Cardiac septum (tissue), 1 donor: Measurements from ENCODE around the gene PLXND1. TPM values are rescaled to one million over a fixed set of nuclear protein-coding genes. Genes with fewer than 3 reads are reported as not detected.

ENCODE experiments used
- DNase-seq: peaks from one replicate; pipeline ENCODE4 v3.0.0-alpha.2; 2020; ENCODE audit warnings: low spot score
- intact Hi-C: fragments of 100-400 bp; cut with DNase I; formaldehyde crosslinking; loops from one replicate; pipeline ENCODE4 v1.14.0; 2022
- total RNA-seq: library from RNA; stranded (reverse); fragmentation: NEBNext Ultra II Directional; extraction: Animal tissue kit (Norgen Biotek cat#: 25700); gene quantifications from one replicate; pipeline ENCODE4 v1.2.1, GENCODE V29; 2021
- donor health status: DM: no; HTN: no; CAD: no.

PLXND1 gene
- total RNA-seq, 1 donor from 2014 or later, result 54.8 TPM

GRCh38 chr3:129543156-129543790, 63.2 kb downstream of the PLXND1 start, which contains the start of gene H1-8:
H1-8 (plus strand) TSS chr3:129543175; CDS start chr3:129543219, 44 bp downstream.
- intact Hi-C loops, result no loop called here
- no peak for DNase-seq

DNA sequence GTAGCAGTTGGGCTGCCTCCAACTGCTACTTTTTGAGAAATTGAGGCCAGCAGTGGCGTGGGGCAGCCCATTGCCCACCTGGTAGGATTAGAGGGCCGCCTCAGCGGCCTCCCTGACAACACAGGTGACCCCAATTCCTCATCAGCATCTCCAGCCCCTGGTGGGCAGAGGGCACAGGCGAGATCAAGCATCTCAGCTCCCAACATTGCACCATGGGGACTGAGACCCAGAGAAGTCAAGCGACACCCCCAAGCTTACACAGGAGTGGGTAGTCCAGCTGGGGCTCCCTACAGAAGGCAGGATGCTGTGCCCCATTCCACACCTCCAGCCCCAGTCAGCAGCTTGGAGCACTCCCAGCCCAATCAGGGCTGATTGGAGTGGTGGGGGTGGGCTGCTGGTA, 63.7 kb downstream of the PLXND1 start:
- no peak for DNase-seq
- intact Hi-C loops, result no loop called here

- DNase-seq, result no peak
- intact Hi-C loops, result no loop called here
Measured at GRCh38 chr3:129540776-129541516, 65.5 kb downstream of the PLXND1 start.

- intact Hi-C loops, result no loop called here
- no peak for DNase-seq
Measured at GRCh38 chr3:129539206-129539605, 67.3 kb downstream of the PLXND1 start.

DNA sequence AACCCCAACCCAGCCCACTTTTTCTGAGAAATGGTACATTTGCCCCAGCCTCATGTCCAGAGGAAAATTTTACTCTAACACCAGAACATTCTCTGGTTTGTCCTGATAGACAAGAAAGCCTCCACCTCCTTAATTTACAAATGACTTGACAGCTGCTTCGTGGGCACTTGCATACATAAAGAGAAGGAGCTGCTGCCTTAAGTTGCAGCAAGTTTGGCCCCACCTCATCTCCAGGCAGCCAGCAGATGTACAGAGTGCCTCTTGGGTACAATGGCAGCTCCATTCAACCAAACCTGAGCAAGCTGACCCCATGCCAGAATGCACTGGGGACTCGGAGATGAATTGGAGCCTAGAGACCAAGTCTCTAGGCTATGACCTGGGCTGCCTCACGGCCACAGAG, 69.7 kb downstream of the PLXND1 start:
- intact Hi-C loops, result no loop called here
- DNase-seq, result no peak

DNA sequence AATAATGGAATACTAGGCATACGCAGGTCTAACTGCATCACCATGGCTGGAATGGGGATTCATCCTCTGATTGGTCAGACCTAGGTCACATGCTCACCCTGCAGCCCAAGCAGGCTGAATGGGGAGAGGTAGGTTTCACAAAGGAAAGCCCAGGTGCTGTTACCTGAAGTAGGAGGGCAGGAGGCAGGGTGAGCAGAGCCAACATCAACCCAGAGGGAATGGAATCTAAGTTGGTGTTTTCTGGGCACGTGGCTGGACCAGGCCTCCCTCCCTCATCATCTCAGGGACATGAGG, 70.2 kb downstream of the PLXND1 start:
- intact Hi-C loops, result no loop called here
- DNase-seq, result no peak

GRCh38 chr3:129535075-129535474, 71.4 kb downstream of the PLXND1 start:
- intact Hi-C loops, result no loop called here
- no peak for DNase-seq

DNA sequence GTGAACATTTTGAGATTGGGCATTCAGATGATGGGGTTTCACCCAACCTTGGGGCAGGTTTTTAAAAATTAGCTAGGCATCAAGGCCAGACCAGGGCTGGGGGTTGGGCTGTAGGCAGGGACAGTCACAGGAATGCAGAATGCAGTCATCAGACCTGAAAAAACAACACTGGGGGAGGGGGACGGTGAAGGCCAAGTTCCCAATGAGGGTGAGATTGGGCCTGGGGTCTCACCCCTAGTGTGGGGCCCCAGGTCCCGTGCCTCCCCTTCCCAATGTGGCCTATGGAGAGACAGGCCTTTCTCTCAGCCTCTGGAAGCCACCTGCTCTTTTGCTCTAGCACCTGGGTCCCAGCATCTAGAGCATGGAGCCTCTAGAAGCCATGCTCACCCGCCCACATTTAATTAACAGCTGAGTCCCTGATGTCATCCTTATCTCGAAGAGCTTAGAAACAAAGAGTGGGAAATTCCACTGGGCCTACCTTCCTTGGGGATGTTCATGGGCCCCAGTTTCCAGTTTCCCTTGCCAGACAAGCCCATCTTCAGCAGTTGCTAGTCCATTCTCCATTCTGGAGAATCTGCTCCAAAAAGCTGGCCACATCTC, 71.9 kb downstream of the PLXND1 start:
- DNase-seq, result no peak
- intact Hi-C loops, result no loop called here

GRCh38 chr3:129533406-129533805, 73.1 kb downstream of the PLXND1 start:
- intact Hi-C loops, result no loop called here

DNA sequence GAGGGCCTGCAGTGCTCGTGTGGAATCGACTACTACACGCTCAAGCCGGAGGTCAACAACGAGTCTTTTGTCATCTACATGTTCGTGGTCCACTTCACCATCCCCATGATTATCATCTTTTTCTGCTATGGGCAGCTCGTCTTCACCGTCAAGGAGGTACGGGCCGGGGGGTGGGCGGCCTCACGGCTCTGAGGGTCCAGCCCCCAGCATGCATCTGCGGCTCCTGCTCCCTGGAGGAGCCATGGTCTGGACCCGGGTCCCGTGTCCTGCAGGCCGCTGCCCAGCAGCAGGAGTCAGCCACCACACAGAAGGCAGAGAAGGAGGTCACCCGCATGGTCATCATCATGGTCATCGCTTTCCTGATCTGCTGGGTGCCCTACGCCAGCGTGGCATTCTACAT, 74.2 kb downstream of the PLXND1 start:
- no peak for DNase-seq
- intact Hi-C loops, result no loop called here

More at GRCh38 chr3:129533406-129533805, 73.1 kb downstream of the PLXND1 start:
- DNase-seq, result no peak

GRCh38 chr3:129531699-129532098, 74.8 kb downstream of the PLXND1 start:
- DNase-seq, result no peak
- intact Hi-C loops, result no loop called here

GRCh38 chr3:129530821-129531220, 75.7 kb downstream of the PLXND1 start:
- no peak for DNase-seq

GRCh38 chr3:129530251-129530791, 76.2 kb downstream of the PLXND1 start:
- intact Hi-C loops, result no loop called here

More at GRCh38 chr3:129530821-129531220, 75.7 kb downstream of the PLXND1 start:
- intact Hi-C loops, result no loop called here

DNA sequence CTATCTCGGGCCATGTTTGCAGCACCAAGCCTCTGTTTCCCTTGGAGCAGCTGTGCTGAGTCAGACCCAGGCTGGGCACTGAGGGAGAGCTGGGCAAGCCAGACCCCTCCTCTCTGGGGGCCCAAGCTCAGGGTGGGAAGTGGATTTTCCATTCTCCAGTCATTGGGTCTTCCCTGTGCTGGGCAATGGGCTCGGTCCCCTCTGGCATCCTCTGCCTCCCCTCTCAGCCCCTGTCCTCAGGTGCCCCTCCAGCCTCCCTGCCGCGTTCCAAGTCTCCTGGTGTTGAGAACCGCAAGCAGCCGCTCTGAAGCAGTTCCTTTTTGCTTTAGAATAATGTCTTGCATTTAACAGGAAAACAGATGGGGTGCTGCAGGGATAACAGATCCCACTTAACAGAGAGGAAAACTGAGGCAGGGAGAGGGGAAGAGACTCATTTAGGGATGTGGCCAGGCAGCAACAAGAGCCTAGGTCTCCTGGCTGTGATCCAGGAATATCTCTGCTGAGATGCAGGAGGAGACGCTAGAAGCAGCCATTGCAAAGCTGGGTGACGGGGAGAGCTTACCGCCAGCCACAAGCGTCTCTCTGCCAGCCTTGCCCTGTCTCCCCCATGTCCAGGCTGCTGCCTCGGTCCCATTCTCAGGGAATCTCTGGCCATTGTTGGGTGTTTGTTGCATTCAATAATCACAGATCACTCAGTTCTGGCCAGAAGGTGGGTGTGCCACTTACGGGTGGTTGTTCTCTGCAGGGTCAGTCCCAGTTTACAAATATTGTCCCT, 76.9 kb downstream of the PLXND1 start:
- intact Hi-C loops, result no loop called here
- DNase-seq, result no peak

More at GRCh38 chr3:129530251-129530791, 76.2 kb downstream of the PLXND1 start:
- DNase-seq, result no peak

DNA sequence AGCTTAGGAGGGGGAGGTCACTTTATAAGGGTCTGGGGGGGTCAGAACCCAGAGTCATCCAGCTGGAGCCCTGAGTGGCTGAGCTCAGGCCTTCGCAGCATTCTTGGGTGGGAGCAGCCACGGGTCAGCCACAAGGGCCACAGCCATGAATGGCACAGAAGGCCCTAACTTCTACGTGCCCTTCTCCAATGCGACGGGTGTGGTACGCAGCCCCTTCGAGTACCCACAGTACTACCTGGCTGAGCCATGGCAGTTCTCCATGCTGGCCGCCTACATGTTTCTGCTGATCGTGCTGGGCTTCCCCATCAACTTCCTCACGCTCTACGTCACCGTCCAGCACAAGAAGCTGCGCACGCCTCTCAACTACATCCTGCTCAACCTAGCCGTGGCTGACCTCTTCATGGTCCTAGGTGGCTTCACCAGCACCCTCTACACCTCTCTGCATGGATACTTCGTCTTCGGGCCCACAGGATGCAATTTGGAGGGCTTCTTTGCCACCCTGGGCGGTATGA, 77.8 kb downstream of the PLXND1 start, which contains the start of gene RHO:
RHO (plus strand) TSS at position 51 of the 512 bp plus-strand sequence; CDS start at position 146, 95 bp downstream.
- intact Hi-C loops, result no loop called here
- DNase-seq, result no peak

DNA sequence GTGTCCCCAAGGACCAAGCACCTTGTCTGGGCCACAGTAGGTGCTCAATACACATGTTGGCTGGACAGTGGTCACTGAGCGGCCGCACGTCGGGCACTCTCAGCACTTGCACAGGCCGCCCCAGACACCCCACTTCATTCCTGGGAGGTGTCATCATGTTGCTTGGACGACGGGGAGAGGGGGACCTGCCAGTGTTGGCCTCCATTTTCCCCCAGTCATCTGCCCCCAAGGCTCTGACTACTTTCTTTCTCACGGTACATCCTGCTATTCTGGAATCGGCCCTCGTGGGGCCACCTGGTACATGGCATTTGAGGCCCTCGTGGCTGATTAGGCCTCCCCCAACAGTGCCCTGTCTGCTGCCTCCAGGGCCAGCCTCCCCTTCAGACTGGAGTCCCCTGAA, 79.2 kb downstream of the PLXND1 start:
- intact Hi-C loops, result no loop called here
- DNase-seq, result no peak

DNA sequence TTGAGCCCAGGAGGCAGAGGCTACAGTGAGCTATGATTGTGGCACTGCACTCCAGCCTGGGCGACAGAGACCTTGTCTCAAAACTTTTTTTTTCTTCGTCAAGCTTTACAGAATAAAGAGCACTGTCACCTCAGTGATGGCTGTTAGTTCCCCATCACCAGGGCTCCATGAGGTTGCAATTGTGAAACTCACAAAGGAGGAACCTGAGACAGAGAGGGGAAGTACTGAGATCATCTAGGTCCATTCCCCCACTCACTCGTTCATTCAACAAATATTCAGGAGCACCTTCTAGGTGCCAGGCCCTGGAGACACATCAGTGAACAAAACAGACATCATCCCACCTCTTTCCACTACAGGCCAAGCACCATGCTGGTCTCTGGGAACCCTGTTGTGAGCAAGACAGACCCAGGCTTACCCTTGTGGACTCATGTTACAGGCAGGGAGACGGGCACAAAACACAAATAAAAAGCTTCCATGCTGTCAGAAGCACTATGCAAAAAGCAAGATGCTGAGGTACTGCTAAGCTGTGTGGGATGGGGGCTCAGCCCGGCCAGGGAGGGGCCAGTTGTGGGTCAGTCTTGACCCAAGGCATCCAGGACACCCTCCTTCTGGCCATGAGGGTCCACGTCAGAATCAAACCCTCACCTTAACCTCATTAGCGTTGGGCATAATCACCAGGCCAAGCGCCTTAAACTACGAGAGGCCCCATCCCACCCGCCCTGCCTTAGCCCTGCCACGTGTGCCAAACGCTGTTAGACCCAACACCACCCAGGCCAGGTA, 80.2 kb downstream of the PLXND1 start:
- no peak for DNase-seq
- intact Hi-C loops, result no loop called here

GRCh38 chr3:129525341-129525968, 81.0 kb downstream of the PLXND1 start:
- intact Hi-C loops, result no loop called here
- DNase-seq, result no peak
